ENCODE measurements around the gene SLF1. TPM values are rescaled to one million over a fixed set of nuclear protein-coding genes. Genes with fewer than 3 reads are reported as not detected.
"Not testable (repeated sequence)": the region's sequence is repeated elsewhere in the genome, so short reads cannot be mapped to it uniquely, and the experiment has no call there.

Gene SLF1
- total RNA-seq (2013), result 5.8 TPM
- polyA plus RNA-seq (1 to 10 TPM; 1.1 to 2.7 (median 2.0) TPM), polyA minus RNA-seq (1.4 and 3.5 TPM in 2 replicates), total RNA-seq (3.2 to 14.4 (median 8.6) reads per million in 11 experiments)

- Mint-ChIP-seq H3K9me3 (no peaks in the 10 kb centered on the region), H3K27ac (peak within 1 kb of the TSS; percentile 85 to 96 (median 91)), H3K4me1 (peaks cover 20% of the 10 kb centered on the region), H3K36me3 (peaks cover 0 to 4% of the 10 kb centered on the region in 2 donors), H3K27me3 (ENCODE audit: low read depth in 3 of 3) (no peaks in the 10 kb centered on the region), H3K4me3 (peak within 1 kb of the TSS; percentile 97 to 99)
- 0% methylated on average over 54 of the region's 63 CpGs for WGBS (ENCODE audit: insufficient coverage)
- DNase-seq, result peak; percentile 57 to 72 (median 72)
- Histone ChIP-seq H3K4me1 (ENCODE audit: control insufficient read depth in 1 of 2, insufficient read depth in 2 of 2, low read length in 2 of 2) (peaks cover 17 to 21% of the 10 kb centered on the region in 2 donors), H3K9ac (ENCODE audit: insufficient read depth, low read length, poor library complexity, severe bottlenecking) (peak within 1 kb of the TSS; percentile 59), H3K4me2 (replicated peaks; ENCODE audit: extremely low read depth, low read length, poor library complexity, severe bottlenecking) (peak within 1 kb of the TSS; percentile 90), H3K27ac (ENCODE audit: low read depth in 1 of 2, low read length in 2 of 2) (peak within 1 kb of the TSS; percentile 77 to 83), H3K79me2 (ENCODE audit: insufficient read depth, low read length) (peaks cover 59% of the 10 kb centered on the region), H3K4me3 (replicated peaks in 1 of 3; ENCODE audit: low read depth in 2 of 3, low read length in 3 of 3) (peak within 1 kb of the TSS; percentile 71 to 91 (median 91)), H4K20me1 (ENCODE audit: insufficient read depth, low read length) (no peaks in the 10 kb centered on the region), H3K27me3 (ENCODE audit: control insufficient read depth in 2 of 2, insufficient read depth in 2 of 2, low read length in 2 of 2) (no peaks in the 10 kb centered on the region), H3K36me3 (replicated peaks in 1 of 2; ENCODE audit: control insufficient read depth in 1 of 2, insufficient read depth in 2 of 2, low read length in 2 of 2) (no peaks in the 10 kb centered on the region), H2AFZ (ENCODE audit: insufficient read depth, low read depth, low read length, poor library complexity, severe bottlenecking) (peak within 1 kb of the TSS; percentile 97), H3K9me3 (replicated peaks in 1 of 2; ENCODE audit: control insufficient read depth in 1 of 2, insufficient read depth in 1 of 2, low read length in 2 of 2) (no peaks in the 10 kb centered on the region)
- intact Hi-C loops (cut with micrococcal nuclease), result no loop called here
- TF ChIP-seq CTCF (IDR thresholded peaks at IDR 0.05), result no peak
Observed at GRCh38 chr5:94618493-94619328, at the start of gene SLF1, which contains the start of gene KIAA0825. TSS of gene SLF1 (plus strand) at chr5:94618669. CDS start at chr5:94628811, 10,142 bp downstream. TSS of gene KIAA0825 (minus strand) at chr5:94618604. CDS start at chr5:94537126, 81,478 bp downstream.

GRCh38 chr5:94571415-94571814, 47.1 kb upstream of the SLF1 start:
- H3K27ac ChIP-seq (ENCODE audit: low read depth in 1 of 2, low read length in 2 of 2), result no peak overlapping the region
- intact Hi-C loops (cut with micrococcal nuclease), result no loop called here

GRCh38 chr5:94573349-94573748, 45.1 kb upstream of the SLF1 start:
- WGBS (ENCODE audit: insufficient coverage), result 100% methylated on average over 1 of the region's 1 CpG
- H3K27me3 Mint-ChIP-seq (ENCODE audit: low read depth in 3 of 3); intact Hi-C loops (cut with micrococcal nuclease); H3K27me3 ChIP-seq (ENCODE audit: control insufficient read depth in 2 of 2, insufficient read depth in 2 of 2, low read length in 2 of 2); H3K27ac Mint-ChIP-seq; DNase-seq; H3K4me1 Mint-ChIP-seq; H3K4me1 ChIP-seq (ENCODE audit: control insufficient read depth in 1 of 2, insufficient read depth in 2 of 2, low read length in 2 of 2); H3K9me3 Mint-ChIP-seq; H2AFZ ChIP-seq (ENCODE audit: insufficient read depth, low read depth, low read length, poor library complexity, severe bottlenecking); H3K4me3 ChIP-seq (replicated peaks in 1 of 3; ENCODE audit: low read depth in 2 of 3, low read length in 3 of 3); H3K36me3 ChIP-seq (replicated peaks in 1 of 2; ENCODE audit: control insufficient read depth in 1 of 2, insufficient read depth in 2 of 2, low read length in 2 of 2); H3K4me3 Mint-ChIP-seq; H3K9me3 ChIP-seq (replicated peaks in 1 of 2; ENCODE audit: control insufficient read depth in 1 of 2, insufficient read depth in 1 of 2, low read length in 2 of 2); H3K27ac ChIP-seq (ENCODE audit: low read depth in 1 of 2, low read length in 2 of 2); H4K20me1 ChIP-seq (ENCODE audit: insufficient read depth, low read length); H3K36me3 Mint-ChIP-seq; H3K9ac ChIP-seq (ENCODE audit: insufficient read depth, low read length, poor library complexity, severe bottlenecking); H3K79me2 ChIP-seq (ENCODE audit: insufficient read depth, low read length); H3K4me2 ChIP-seq (replicated peaks; ENCODE audit: extremely low read depth, low read length, poor library complexity, severe bottlenecking): not testable (repeated sequence)

More at GRCh38 chr5:94571415-94571814, 47.1 kb upstream of the SLF1 start:
- no peaks in the 10 kb centered on the region for H3K79me2 ChIP-seq (ENCODE audit: insufficient read depth, low read length)
- Mint-ChIP-seq H3K27ac (no peak overlapping the region), H3K36me3 (peaks cover 2 to 4% of the 10 kb centered on the region in 2 donors), H3K4me1 (no peaks in the 10 kb centered on the region), H3K9me3 (peaks cover 0 to 5% (median 0%) of the 10 kb centered on the region in 7 donors), H3K27me3 (ENCODE audit: low read depth in 3 of 3) (no peaks in the 10 kb centered on the region), H3K4me3 (no peak overlapping the region)
- H2AFZ ChIP-seq (ENCODE audit: insufficient read depth, low read depth, low read length, poor library complexity, severe bottlenecking), result no peak overlapping the region
- DNase-seq, result no peak
- no peaks in the 10 kb centered on the region for H3K36me3 ChIP-seq (replicated peaks in 1 of 2; ENCODE audit: control insufficient read depth in 1 of 2, insufficient read depth in 2 of 2, low read length in 2 of 2)
- no peaks in the 10 kb centered on the region for H4K20me1 ChIP-seq (ENCODE audit: insufficient read depth, low read length)
- no peak overlapping the region for H3K4me3 ChIP-seq (replicated peaks in 1 of 3; ENCODE audit: low read depth in 2 of 3, low read length in 3 of 3)
- no peak for TF ChIP-seq CTCF (IDR thresholded peaks at IDR 0.05)
- H3K9ac ChIP-seq (ENCODE audit: insufficient read depth, low read length, poor library complexity, severe bottlenecking), result no peak overlapping the region
- no peak overlapping the region for H3K4me2 ChIP-seq (replicated peaks; ENCODE audit: extremely low read depth, low read length, poor library complexity, severe bottlenecking)
- H3K4me1 ChIP-seq (ENCODE audit: control insufficient read depth in 1 of 2, insufficient read depth in 2 of 2, low read length in 2 of 2), result no peaks in the 10 kb centered on the region
- H3K27me3 ChIP-seq (ENCODE audit: control insufficient read depth in 2 of 2, insufficient read depth in 2 of 2, low read length in 2 of 2), result no peaks in the 10 kb centered on the region
- H3K9me3 ChIP-seq (replicated peaks in 1 of 2; ENCODE audit: control insufficient read depth in 1 of 2, insufficient read depth in 1 of 2, low read length in 2 of 2), result peaks cover 0 to 2% of the 10 kb centered on the region in 2 donors
